ENCODE measurements around the gene ATP2C1.

DNA sequence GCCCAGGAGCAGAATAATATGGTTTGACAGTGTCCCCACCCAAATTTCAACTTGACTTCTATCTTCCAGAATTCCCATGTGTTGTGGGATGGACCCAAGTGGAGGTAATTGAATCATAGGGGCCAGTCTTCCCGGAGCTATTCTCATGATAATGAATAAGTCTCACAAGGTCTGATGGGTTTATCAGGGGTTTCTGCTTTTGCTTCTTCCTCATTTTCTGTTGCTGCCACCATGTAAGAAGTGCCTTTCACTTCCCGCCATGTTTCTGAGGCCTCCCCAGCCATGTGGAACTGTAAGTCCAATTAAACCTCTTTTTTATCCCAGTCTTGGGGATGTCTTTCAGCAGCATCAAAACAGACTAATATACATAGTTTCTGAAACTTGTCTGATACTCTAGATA, 28.4 kb upstream of the ATP2C1 start:
- TF ChIP-seq, protein P1, sequence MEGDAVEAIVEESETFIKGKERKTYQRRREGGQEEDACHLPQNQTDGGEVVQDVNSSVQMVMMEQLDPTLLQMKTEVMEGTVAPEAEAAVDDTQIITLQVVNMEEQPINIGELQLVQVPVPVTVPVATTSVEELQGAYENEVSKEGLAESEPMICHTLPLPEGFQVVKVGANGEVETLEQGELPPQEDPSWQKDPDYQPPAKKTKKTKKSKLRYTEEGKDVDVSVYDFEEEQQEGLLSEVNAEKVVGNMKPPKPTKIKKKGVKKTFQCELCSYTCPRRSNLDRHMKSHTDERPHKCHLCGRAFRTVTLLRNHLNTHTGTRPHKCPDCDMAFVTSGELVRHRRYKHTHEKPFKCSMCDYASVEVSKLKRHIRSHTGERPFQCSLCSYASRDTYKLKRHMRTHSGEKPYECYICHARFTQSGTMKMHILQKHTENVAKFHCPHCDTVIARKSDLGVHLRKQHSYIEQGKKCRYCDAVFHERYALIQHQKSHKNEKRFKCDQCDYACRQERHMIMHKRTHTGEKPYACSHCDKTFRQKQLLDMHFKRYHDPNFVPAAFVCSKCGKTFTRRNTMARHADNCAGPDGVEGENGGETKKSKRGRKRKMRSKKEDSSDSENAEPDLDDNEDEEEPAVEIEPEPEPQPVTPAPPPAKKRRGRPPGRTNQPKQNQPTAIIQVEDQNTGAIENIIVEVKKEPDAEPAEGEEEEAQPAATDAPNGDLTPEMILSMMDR (conservative IDR thresholded peaks at IDR 0.05; ENCODE audit: low read depth in 2 of 2) = no peak
- TF ChIP-seq EZH2 (IDR thresholded peaks at IDR 0.05; ENCODE audit: low read depth, unreplicated experiment) (no peak), POLR2AphosphoS5 (IDR thresholded peaks at IDR 0.05; ENCODE audit: low read depth) (no peak), CREB1 (CRISPR knock-in tag; IDR thresholded peaks at IDR 0.05; ENCODE audit: low read depth) (no peak), NANOG (IDR thresholded peaks at IDR 0.05; ENCODE audit: borderline replicate concordance) (no peak), JUNB (IDR thresholded peaks at IDR 0.05; ENCODE audit: unreplicated experiment) (no peak), ZNF114 (CRISPR knock-in tag; IDR thresholded peaks at IDR 0.05) (no peak), EZH2phosphoT487 (IDR thresholded peaks at IDR 0.05; ENCODE audit: unreplicated experiment) (no peak), STAT1 (IDR thresholded peaks at IDR 0.05; ENCODE audit: unreplicated experiment) (no peak)
- TF ChIP-seq, protein P2, sequence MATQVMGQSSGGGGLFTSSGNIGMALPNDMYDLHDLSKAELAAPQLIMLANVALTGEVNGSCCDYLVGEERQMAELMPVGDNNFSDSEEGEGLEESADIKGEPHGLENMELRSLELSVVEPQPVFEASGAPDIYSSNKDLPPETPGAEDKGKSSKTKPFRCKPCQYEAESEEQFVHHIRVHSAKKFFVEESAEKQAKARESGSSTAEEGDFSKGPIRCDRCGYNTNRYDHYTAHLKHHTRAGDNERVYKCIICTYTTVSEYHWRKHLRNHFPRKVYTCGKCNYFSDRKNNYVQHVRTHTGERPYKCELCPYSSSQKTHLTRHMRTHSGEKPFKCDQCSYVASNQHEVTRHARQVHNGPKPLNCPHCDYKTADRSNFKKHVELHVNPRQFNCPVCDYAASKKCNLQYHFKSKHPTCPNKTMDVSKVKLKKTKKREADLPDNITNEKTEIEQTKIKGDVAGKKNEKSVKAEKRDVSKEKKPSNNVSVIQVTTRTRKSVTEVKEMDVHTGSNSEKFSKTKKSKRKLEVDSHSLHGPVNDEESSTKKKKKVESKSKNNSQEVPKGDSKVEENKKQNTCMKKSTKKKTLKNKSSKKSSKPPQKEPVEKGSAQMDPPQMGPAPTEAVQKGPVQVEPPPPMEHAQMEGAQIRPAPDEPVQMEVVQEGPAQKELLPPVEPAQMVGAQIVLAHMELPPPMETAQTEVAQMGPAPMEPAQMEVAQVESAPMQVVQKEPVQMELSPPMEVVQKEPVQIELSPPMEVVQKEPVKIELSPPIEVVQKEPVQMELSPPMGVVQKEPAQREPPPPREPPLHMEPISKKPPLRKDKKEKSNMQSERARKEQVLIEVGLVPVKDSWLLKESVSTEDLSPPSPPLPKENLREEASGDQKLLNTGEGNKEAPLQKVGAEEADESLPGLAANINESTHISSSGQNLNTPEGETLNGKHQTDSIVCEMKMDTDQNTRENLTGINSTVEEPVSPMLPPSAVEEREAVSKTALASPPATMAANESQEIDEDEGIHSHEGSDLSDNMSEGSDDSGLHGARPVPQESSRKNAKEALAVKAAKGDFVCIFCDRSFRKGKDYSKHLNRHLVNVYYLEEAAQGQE (IDR thresholded peaks at IDR 0.05; ENCODE audit: unreplicated experiment) = no peak
- TF ChIP-seq, protein P3, sequence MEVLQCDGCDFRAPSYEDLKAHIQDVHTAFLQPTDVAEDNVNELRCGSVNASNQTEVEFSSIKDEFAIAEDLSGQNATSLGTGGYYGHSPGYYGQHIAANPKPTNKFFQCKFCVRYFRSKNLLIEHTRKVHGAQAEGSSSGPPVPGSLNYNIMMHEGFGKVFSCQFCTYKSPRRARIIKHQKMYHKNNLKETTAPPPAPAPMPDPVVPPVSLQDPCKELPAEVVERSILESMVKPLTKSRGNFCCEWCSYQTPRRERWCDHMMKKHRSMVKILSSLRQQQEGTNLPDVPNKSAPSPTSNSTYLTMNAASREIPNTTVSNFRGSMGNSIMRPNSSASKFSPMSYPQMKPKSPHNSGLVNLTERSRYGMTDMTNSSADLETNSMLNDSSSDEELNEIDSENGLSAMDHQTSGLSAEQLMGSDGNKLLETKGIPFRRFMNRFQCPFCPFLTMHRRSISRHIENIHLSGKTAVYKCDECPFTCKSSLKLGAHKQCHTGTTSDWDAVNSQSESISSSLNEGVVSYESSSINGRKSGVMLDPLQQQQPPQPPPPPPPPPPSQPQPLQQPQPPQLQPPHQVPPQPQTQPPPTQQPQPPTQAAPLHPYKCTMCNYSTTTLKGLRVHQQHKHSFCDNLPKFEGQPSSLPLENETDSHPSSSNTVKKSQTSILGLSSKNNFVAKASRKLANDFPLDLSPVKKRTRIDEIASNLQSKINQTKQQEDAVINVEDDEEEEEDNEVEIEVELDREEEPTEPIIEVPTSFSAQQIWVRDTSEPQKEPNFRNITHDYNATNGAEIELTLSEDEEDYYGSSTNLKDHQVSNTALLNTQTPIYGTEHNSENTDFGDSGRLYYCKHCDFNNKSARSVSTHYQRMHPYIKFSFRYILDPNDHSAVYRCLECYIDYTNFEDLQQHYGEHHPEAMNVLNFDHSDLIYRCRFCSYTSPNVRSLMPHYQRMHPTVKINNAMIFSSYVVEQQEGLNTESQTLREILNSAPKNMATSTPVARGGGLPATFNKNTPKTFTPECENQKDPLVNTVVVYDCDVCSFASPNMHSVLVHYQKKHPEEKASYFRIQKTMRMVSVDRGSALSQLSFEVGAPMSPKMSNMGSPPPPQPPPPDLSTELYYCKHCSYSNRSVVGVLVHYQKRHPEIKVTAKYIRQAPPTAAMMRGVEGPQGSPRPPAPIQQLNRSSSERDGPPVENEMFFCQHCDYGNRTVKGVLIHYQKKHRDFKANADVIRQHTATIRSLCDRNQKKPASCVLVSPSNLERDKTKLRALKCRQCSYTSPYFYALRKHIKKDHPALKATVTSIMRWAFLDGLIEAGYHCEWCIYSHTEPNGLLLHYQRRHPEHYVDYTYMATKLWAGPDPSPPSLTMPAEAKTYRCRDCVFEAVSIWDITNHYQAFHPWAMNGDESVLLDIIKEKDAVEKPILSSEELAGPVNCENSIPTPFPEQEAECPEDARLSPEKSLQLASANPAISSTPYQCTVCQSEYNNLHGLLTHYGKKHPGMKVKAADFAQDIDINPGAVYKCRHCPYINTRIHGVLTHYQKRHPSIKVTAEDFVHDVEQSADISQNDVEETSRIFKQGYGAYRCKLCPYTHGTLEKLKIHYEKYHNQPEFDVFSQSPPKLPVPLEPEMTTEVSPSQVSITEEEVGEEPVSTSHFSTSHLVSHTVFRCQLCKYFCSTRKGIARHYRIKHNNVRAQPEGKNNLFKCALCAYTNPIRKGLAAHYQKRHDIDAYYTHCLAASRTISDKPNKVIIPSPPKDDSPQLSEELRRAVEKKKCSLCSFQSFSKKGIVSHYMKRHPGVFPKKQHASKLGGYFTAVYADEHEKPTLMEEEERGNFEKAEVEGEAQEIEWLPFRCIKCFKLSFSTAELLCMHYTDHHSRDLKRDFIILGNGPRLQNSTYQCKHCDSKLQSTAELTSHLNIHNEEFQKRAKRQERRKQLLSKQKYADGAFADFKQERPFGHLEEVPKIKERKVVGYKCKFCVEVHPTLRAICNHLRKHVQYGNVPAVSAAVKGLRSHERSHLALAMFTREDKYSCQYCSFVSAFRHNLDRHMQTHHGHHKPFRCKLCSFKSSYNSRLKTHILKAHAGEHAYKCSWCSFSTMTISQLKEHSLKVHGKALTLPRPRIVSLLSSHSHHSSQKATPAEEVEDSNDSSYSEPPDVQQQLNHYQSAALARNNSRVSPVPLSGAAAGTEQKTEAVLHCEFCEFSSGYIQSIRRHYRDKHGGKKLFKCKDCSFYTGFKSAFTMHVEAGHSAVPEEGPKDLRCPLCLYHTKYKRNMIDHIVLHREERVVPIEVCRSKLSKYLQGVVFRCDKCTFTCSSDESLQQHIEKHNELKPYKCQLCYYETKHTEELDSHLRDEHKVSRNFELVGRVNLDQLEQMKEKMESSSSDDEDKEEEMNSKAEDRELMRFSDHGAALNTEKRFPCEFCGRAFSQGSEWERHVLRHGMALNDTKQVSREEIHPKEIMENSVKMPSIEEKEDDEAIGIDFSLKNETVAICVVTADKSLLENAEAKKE (CRISPR knock-in tag; IDR thresholded peaks at IDR 0.05) = no peak

All from GM23338 (cell line).